ENCODE results near the gene UBE2R2.
"Not testable (repeated sequence)": the region's sequence is repeated elsewhere in the genome, so short reads cannot be mapped to it uniquely, and the experiment has no call there.

DNA sequence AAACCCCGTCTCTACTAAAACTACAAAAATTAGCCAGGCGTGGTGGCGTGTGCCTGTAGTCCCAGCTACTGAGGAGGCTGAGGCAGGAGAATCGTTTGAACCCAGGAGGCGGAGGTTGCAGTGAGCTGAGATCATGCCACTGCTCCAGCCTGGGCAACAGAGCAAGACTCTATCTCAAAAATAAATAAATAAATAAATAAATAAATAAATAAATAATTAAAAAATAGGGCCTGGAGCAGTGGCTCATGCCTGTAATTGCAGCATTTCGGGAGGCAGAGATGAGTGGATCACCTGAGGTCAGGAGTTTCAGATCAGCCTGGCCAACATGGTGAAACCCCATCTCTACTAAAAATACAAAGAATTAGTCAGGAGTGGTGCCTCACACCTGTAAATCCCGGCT lies 145.5 kb downstream of the UBE2R2 start:
- TF ChIP-seq POLR2A (IDR thresholded peaks at IDR 0.05; ENCODE audit: low read length); GATA1 (IDR thresholded peaks at IDR 0.05; ENCODE audit: low read depth, low read length): not testable (repeated sequence)

Measured in erythroblast (primary cell).